NCI-H1436 (cell line): ENCODE measurements around the gene DYNLT5.
"Not testable (repeated sequence)": the region's sequence is repeated elsewhere in the genome, so short reads cannot be mapped to it uniquely, and the experiment has no call there.

Experiments
- DNase-seq: peaks from one replicate; lab custom pipeline; 2025; lab: John Stamatoyannopoulos, UW

Gene DYNLT5

GRCh38 chr1:66752000-66752592, at the start of gene DYNLT5:
DYNLT5 (plus strand) TSS chr1:66752459; CDS start chr1:66754659, 2,200 bp downstream.
- DNase-seq: no peak

GRCh38 chr1:66704177-66704875, 47.9 kb upstream of the DYNLT5 start:
- no peak for DNase-seq

GRCh38 chr1:66705110-66705509, 47.1 kb upstream of the DYNLT5 start:
- no peak for DNase-seq

GRCh38 chr1:66711420-66711819, 40.8 kb upstream of the DYNLT5 start:
- peak; percentile 9 for DNase-seq

DNA sequence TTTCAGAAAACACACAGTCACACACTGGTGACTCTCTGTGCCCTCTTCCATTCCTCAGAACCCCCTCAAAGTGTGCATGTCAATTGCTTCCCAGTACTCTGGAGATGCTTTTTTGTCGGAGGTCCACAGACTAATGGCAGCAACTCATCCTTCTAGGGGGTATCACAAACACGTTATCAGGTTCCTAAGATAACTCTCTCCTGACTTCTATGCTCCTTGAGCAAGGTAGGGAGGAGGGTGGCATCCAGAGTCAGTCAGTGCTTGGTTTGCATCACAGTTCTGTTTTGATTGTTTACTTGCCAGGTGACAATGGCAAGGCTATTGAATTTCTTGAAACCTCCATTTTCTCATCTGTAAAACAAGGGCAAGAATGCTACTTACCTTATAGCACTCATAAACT, 39.4 kb upstream of the DYNLT5 start:
- DNase-seq: no peak

DNA sequence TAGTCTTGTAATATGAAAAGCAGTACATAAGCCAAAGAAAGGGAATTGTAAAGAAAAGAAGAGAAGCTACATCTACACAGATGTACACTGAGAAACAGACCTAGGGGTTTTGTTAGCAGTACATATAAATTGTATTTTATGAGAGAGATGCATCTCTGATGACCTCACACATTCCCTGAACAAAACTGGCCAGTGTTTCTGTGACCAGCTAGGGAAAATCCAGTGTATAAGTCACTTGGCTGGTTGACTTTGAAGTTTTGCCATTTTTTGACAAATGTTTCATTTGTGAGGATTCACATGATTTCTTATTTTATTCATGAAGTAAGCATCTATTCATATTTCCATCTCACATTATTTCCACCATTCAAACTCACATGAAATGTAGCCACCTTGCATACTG, 28.3 kb upstream of the DYNLT5 start:
- no peak for DNase-seq

DNA sequence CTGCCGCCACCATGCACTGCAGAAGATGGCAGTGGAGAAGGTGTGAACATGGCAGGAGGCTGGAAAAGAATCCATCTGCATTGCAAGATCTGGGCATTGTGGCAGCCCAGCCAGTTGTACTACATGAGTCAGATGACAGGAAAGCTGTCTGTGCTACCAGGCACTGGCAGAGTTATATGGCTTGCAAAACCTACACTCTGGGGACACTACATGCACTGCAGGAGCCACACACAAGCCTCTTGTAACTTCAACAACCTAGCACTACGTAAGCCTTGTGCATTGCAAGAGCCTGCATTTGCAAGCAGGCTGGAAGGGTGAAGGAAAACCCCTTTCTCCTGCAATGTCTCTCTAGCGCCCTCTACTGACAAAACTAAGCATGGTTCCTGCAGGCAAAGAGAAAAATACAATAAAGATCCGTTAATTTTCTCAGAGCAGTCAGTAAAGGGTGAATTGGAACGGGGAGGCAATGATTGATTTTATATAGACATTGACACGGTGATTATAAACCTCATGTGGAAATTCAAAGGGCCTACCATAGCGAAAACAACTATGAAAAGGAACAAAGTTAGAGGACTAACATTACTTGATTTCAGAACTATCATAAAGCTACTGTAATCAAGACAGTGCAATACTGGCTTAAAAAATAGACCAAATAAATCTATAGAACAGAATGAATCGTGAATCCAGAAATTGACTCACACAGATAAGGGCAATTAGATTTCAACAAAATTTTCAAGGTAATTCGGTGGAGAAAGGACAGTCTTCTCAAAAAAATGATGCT, 26.2 kb upstream of the DYNLT5 start:
- peak; percentile 71 for DNase-seq

- DNase-seq: no peak
These were observed 24.2 kb upstream of the DYNLT5 start for GRCh38 chr1:66728021-66728420.

DNA sequence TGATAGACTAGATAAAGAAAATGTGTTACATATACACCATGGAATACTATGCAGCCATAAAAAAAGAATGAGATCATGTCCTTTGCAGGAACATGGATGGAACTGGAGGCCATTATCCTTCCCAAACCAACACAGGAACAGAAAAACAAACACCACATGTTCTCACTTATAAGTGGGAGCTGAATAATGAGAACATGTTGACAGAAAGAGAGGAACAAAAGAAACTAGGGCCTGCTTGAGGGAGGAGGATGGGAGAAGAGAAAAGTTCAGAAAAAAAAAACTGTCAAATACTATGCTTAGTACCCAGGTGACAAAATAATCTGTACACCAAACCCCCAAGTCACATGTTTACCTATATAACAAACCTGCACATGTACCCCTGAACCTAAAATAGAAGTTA, 23.5 kb upstream of the DYNLT5 start:
- DNase-seq: not testable (repeated sequence)

GRCh38 chr1:66729119-66729518, 23.1 kb upstream of the DYNLT5 start:
- DNase-seq: no peak

DNA sequence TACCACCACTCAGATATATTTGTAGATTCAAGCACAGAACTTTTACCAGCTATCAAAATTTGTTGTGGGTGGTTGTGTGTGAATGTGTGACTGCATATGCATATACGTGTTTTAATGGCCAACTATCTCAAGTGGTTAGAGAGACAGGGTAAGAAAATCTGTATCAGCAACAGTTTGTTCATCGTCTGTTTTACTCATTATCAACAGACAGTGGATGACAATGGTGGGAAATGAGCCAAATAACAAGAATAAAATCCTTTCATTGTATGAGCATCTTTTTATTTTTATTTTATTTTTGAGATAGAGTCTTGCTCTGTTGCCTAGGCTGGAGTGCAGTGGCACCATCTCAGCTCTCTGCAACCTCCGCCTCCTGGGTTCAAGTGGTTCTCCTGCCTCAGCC, 22.7 kb upstream of the DYNLT5 start:
- DNase-seq: no peak

GRCh38 chr1:66730462-66730861, 21.8 kb upstream of the DYNLT5 start:
- DNase-seq: peak; percentile 61

DNA sequence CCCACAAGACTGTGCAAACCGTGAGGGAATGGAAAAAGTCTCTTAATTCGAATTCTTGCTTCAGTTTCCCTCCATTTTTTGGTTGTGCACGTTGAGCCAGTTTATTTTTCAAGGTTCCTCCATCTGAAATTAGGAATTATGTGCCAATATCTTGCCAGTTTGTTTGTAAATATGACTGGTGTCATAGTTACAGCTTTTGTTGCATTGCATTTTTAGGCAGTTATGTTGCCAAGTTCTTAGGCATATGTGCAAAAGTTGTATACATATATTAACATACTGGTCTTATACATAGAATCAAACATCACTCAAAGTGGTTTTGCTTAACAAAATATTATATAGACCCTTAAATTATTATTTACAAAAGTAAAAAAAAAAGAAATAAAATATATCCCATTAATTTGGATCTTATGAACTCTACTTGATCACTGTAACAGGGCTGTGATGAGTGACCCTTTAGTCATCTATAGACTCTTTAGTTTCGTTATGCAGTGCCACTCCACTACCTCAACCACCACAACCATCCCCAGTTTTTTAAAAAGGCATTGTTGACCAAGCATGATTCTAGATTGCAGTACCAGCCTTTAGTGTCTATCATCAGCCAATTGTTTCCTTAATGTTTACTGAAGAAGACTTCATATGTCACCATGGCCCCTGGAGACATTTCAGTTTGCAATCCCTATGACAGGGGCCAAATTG, 20.9 kb upstream of the DYNLT5 start:
- no peak for DNase-seq

DNA sequence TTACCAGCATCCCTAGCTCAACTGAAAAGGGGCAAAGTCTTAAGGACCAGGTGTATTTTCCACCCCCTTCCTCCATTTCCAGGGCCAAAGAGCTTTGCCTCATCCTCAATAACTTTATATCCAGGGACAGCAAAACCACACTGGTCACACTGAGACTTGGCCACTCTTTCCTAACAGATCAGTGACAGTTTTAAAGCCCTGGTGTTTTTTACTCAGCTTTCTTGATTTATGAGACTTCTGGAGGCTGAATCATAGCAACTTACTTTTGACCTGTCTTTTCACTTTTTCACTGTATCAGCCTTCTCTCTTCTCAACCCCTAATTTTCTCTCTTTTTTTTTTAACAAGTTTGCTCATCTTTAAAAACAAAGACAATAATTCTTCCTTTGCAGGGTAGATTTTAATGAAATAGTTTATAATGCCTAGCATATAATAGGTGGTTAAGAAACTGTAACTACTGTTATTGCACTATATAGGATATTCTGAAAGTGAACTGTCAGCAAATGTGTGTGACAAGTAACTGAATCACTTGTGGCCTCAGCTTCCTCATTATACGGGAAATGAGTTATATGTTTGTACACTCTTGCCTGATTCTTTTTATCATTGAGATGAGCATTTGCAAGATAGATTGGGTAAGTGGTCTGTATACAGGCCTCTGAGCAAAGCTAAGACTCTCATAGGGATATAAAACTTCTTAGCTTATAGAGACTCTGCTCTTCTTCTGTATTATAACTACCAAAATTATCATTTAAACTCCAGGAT, 19.7 kb upstream of the DYNLT5 start:
- no peak for DNase-seq

DNA sequence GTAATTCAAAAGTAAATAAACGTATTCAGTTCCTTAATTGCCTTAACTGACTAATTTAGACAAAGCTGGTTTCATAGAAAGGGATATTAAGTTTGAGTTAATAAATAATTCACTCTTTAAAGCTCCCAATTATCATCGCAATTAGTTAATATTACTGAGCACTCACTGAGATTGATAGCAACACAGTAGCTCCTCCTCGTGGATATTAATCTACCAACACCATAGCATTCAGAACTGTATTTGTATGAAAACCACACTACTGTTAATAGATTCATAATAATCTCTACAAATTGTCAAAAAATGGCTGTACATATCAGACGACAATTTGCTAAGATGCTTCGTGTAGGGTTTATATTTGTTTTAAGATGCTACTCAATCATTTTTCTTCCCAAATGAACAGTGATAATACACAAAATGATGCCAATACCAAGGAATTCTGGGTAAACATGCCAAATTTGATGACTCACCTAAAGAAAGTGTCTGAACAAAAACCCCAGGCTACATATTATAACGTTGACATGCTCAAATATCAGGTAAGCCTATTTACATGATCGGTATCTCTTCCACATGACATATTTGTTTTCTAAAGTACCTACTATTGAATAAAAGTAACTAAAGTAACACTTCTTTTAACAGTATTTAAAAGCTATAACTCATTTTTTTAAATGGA, 18.8 kb upstream of the DYNLT5 start:
- no peak for DNase-seq

GRCh38 chr1:66734531-66734930, 17.7 kb upstream of the DYNLT5 start:
- not testable (repeated sequence) for DNase-seq

DNA sequence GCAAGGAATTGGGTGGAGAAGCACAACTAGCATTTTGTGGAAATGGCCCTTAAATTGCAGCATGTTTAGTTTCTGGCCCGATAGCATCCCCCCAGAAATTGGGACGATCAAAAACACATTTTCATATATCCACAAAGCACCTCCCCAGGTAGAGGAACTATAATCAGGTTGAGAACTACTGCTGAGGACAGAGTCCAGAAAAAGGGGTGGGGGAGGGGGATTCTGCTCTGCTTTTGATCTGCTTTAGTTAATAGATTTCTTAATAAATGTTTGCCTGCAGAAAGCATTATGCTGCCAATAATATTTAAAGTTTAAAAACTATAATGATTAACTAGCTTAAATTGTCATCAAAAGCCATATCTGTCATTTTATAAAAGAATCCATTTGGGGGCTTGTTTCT, 14.4 kb upstream of the DYNLT5 start:
- no peak for DNase-seq

GRCh38 chr1:66739401-66740157, 12.7 kb upstream of the DYNLT5 start:
- DNase-seq: no peak

- DNase-seq: no peak
These were observed 6.8 kb upstream of the DYNLT5 start for GRCh38 chr1:66745451-66745850.

- DNase-seq: no peak
These were observed 4.8 kb upstream of the DYNLT5 start for GRCh38 chr1:66747501-66747900.
